K562 (cell line): ENCODE results near the gene BCL3. TPM values are rescaled to one million over a fixed set of nuclear protein-coding genes. Genes with fewer than 3 reads are reported as not detected.

Experiments used
- ARID4B ChIP-seq: sonication (generic); formaldehyde crosslinking; IDR thresholded peaks from 2 replicates; pipeline ENCODE4 v1.8.0; 2022; ENCODE audit warnings: mild to moderate bottlenecking, missing genetic modification reagents
- CEBPG ChIP-seq, 3 experiments: fragments of 200-800 bp in 1 of 3; sonication (Bioruptor generic) in 1 of 3; sonication (generic) in 1 of 3; formaldehyde crosslinking in 1 of 3; IDR thresholded peaks in 2 of 3; conservative IDR thresholded peaks in 1 of 3; 2 replicates each; pipeline versions ENCODE4 v1.6.1 to v1.8.0; 2016 to 2022; ENCODE audit warnings: missing compliant biosample characterization in 2 of 3, missing genetic modification characterization in 2 of 3, mild to moderate bottlenecking in 1 of 3, missing genetic modification reagents in 1 of 3
- DEAF1 ChIP-seq: fragments of 450-650 bp; formaldehyde crosslinking; IDR thresholded peaks from 2 replicates; pipeline ENCODE4 v1.4.0; 2020; ENCODE audit warnings: mild to moderate bottlenecking, moderate library complexity
- E2F8 ChIP-seq: fragments of 450-650 bp; IDR thresholded peaks from 2 replicates; pipeline ENCODE4 v1.7.1; 2018; ENCODE audit warnings: mild to moderate bottlenecking, low read depth; ENCODE audit not compliant: partially characterized antibody
- ELK1 ChIP-seq: sonication (generic); formaldehyde crosslinking; IDR thresholded peaks from 2 replicates; pipeline ENCODE4 v1.8.1; 2022; ENCODE audit warnings: missing genetic modification reagents
- HOMEZ ChIP-seq: fragments of 250-450 bp; sonication (Bioruptor Pico); IDR thresholded peaks from 2 replicates; pipeline ENCODE4 v1.4.0; 2020; ENCODE audit warnings: mild to moderate bottlenecking, moderate library complexity
- LCOR ChIP-seq: sonication (generic); formaldehyde crosslinking; IDR thresholded peaks from 2 replicates; pipeline ENCODE4 v1.8.0; 2022; ENCODE audit warnings: mild to moderate bottlenecking, missing genetic modification reagents
- MAZ ChIP-seq, 2 experiments: fragments of 450-650 bp in 1 of 2; sonication (generic) in 1 of 2; formaldehyde crosslinking; IDR thresholded peaks in 1 of 2; conservative IDR thresholded peaks in 1 of 2; 2 replicates each; pipeline versions ENCODE4 v1.4.0 to v1.5.0; 2020; ENCODE audit warnings: mild to moderate bottlenecking in 1 of 2, missing genetic modification reagents in 1 of 2
- NR4A1 ChIP-seq, 2 experiments: fragments of 250-450 bp in 1 of 2; fragments of 450-650 bp in 1 of 2; sonication (Bioruptor Pico) in 1 of 2; IDR thresholded peaks; 2 replicates each; pipeline versions ENCODE4 v1.4.0 to v1.6.1; 2016 to 2020; ENCODE audit warnings: mild to moderate bottlenecking in 2 of 2, missing compliant biosample characterization in 1 of 2, missing genetic modification characterization in 1 of 2, moderate library complexity in 1 of 2
- RB1 ChIP-seq: fragments of 450-650 bp; IDR thresholded peaks from 2 replicates; pipeline ENCODE4 v1.6.1; 2017; ENCODE audit warnings: low read depth, mild to moderate bottlenecking
- SMARCE1 ChIP-seq: fragments of 450-650 bp; IDR thresholded peaks from 2 replicates; pipeline ENCODE4 v1.7.1; 2016; ENCODE audit warnings: mild to moderate bottlenecking
- TAF15 ChIP-seq: fragments of 200-400 bp; formaldehyde crosslinking; IDR thresholded peaks from 2 replicates; pipeline ENCODE4 v1.6.1; 2017; ENCODE audit warnings: mild to moderate bottlenecking, low read depth, low read length, moderate library complexity
- ZNF197 ChIP-seq: fragments of 200-800 bp; sonication (Bioruptor generic); IDR thresholded peaks from 2 replicates; pipeline ENCODE4 v1.6.1; 2016; ENCODE audit warnings: low read depth, missing genetic modification characterization, missing compliant biosample characterization
- ZNF347 ChIP-seq: fragments of 450-650 bp; formaldehyde crosslinking; IDR thresholded peaks from 2 replicates; pipeline ENCODE4 v1.4.0; 2020; ENCODE audit warnings: low read depth, mild to moderate bottlenecking, moderate library complexity
- polyA plus RNA-seq, 8 experiments: library from polyadenylated mRNA; depleted of rRNA in 4 of 8; stranded (reverse) in 5 of 8; unstranded in 3 of 8; fragments of >200 nt; fragmentation: Nextera tagmentation in 2 of 8; fragmentation: Illumina TruSeq in 1 of 8; extraction: Ambion mirVana in 2 of 8; extraction: Trizol in 1 of 8; gene quantifications; 2 replicates each; pipeline versions ENCODE4 v1.2.1 to v1.2.3, GENCODE V29; 2011 to 2014; ENCODE audit warnings: inconsistent platforms in 1 of 8, missing spikeins in 1 of 8
- total RNA-seq, 7 experiments: library from RNA; depleted of rRNA in 6 of 7; stranded (reverse); fragments of >200 nt in 6 of 7; fragmentation: Illumina TruSeq in 2 of 7; extraction: Trizol in 2 of 7; gene quantifications; 2 replicates each; pipeline versions ENCODE4 v1.2.1 to v1.2.3, GENCODE V29; 2011 to 2021; ENCODE audit warnings: low replicate concordance in 1 of 7

Gene BCL3
- total and polyA plus RNA-seq, 9 of the 15 experiments (the other 6 are each of a cell fraction or from before 2014, with no cell fraction given) = 0.03 to 2.4 (median 0.50) TPM; not detected in 1

DNA sequence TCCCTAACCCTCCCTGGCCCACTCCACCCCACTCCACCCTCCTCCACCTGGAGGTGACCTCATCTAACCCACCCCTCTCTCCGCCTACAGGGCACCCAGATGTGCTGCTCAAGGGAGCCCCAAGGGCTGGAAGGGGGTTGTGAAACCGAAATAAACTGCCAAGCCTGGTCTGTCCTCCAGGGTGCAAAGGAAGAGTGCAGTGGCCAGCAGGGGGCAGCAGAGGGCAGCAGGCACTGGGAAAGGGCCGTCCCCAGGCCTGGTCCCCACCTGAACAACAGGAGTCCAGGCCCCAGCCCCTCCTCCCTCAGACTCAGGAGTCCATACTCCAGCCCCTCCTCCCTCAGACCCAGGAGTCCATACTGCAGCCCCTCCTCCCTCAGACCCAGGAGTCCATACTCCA is 52.0 kb downstream of the BCL3 start (continued):
- TF ChIP-seq E2F8 (no peak), ELK1 (CRISPR knock-in tag) (no peak), DEAF1 (peak; percentile 39; the same call in 1 of the 2 replicates), ZNF347 (CRISPR knock-in tag) (no peak), CEBPG (CRISPR knock-in tag; IDR thresholded peaks at IDR 0.05) (peak; percentile 73), CEBPG (tag; conservative IDR thresholded peaks at IDR 0.05 in 1 of 2, IDR thresholded peaks at IDR 0.05 in 1 of 2) (peak in 1 of 2 experiments; percentile 33; a peak in 1 of 4 replicates), ARID4B (CRISPR knock-in tag) (no peak), TAF15 (no peak), HOMEZ (no peak), ZNF197 (no peak), LCOR (peak; percentile 50; the same call in 1 of the 2 replicates), MAZ (CRISPR knock-in tag; conservative IDR thresholded peaks at IDR 0.05 in 1 of 2, IDR thresholded peaks at IDR 0.05 in 1 of 2) (peak in 1 of 2 experiments; percentile 49; a peak in 2 of 4 replicates), RB1 (peak; percentile 75; the same call in 1 of the 2 replicates), NR4A1 (CRISPR knock-in tag; IDR thresholded peaks at IDR 0.05) (no peak), NR4A1 (tag; IDR thresholded peaks at IDR 0.05) (no peak), SMARCE1 (0 out of 2 replicates have a peak, but pooled peaks have one; percentile 18)
